ENCODE data around the gene PALLD.

- no peak for TF ChIP-seq EZH2 (IDR thresholded peaks at IDR 0.05)
- TF ChIP-seq POLR2AphosphoS5 (IDR thresholded peaks at IDR 0.05; ENCODE audit: borderline replicate concordance, low read depth, low read length), result no peak
These were observed 391.0 kb downstream of the PALLD start for GRCh38 chr4:168887809-168888208.

Data from SK-N-MC (cell line).